HCT116 (cell line): Measurements from ENCODE around the gene LYST. TPM values are rescaled to one million over a fixed set of nuclear protein-coding genes. Genes with fewer than 3 reads are reported as not detected.

Source experiments
- ATAC-seq: fragments of 200-7000 bp; cut with Tn5 transposase; 2 replicates; pipeline ENCODE4 v1.9.1; 2020; ENCODE audit warnings: mild to moderate bottlenecking, moderate library complexity
- BruUV-seq: library from RNA; stranded (reverse); fragments of 400-500 nt; replicated peaks from 2 replicates; lab custom pipeline; 2021; lab: Mats Ljungman, UMichigan
- CTCF ChIA-PET: fragments of 300-600 bp; sonication (Branson Sonifier 250); formaldehyde crosslinking; loops from one replicate; lab custom pipeline; 2021; ENCODE audit warnings: antibody characterized with exemption; lab: Charles Lee
- POLR2A ChIA-PET: fragments of 300-600, 350-600 bp; sonication (Branson Sonifier 250); formaldehyde crosslinking; loops from one replicate; lab custom pipeline; 2021; ENCODE audit warnings: antibody characterized with exemption; lab: Charles Lee
- RAD21 ChIA-PET, 2 experiments: fragments of 300-600 bp; sonication (Branson Sonifier 250); formaldehyde crosslinking; loops; one replicate each; lab custom pipeline; 2023; ENCODE audit warnings: low total read pairs in 2 of 2; ENCODE audit not compliant: uncharacterized antibody in 2 of 2, unreplicated experiment in 2 of 2, low non-redundant PET in 1 of 2; lab: Charles Lee
- DNase-seq: peaks from one replicate; pipeline ENCODE4 v3.0.0-alpha.2; 2010; ENCODE audit warnings: low read depth, low spot score
- H2AFZ ChIP-seq: fragments of 200-600 bp; shearing (Covaris generic), sonication (generic); 2 replicates; pipeline ENCODE4 v1.6.1; 2017; ENCODE audit warnings: low read depth, mixed run types, mixed read lengths, antibody characterized with exemption, low read length; ENCODE audit not compliant: poor library complexity, severe bottlenecking
- H3K27ac ChIP-seq: 2 replicates; pipeline ENCODE4 v1.5.1; 2012; ENCODE audit warnings: low read depth, low read length
- H3K27me3 ChIP-seq: fragments of 200-600 bp; sonication (generic); 2 replicates; pipeline ENCODE4 v1.6.1; 2016; ENCODE audit warnings: mixed run types, low read length, mixed read lengths; ENCODE audit not compliant: insufficient read depth
- H3K36me3 ChIP-seq, 2 experiments: fragments of 200-500 bp in 1 of 2; fragments of 200-600 bp in 1 of 2; sonication (Bioruptor generic) in 1 of 2; sonication (generic) in 1 of 2; 2 replicates each; pipeline versions ENCODE4 v1.5.1 to v1.6.1; 2014 to 2016; ENCODE audit warnings: low read length in 2 of 2, inconsistent platforms in 1 of 2, mixed read lengths in 1 of 2, mixed run types in 1 of 2; ENCODE audit not compliant: insufficient read depth in 2 of 2, control insufficient read depth in 1 of 2
- H3K4me1 ChIP-seq, 2 experiments: fragments of 200-600 bp in 1 of 2; sonication (generic) in 1 of 2; 2 replicates each; pipeline versions ENCODE4 v1.5.1 to v1.6.1; 2012 to 2017; ENCODE audit warnings: low read length in 2 of 2, inconsistent platforms in 1 of 2, mild to moderate bottlenecking in 1 of 2, mixed read lengths in 1 of 2, mixed run types in 1 of 2, moderate library complexity in 1 of 2; ENCODE audit not compliant: insufficient read depth in 2 of 2, control insufficient read depth in 1 of 2
- H3K4me2 ChIP-seq: fragments of 200-600 bp; sonication (generic); 2 replicates; pipeline ENCODE4 v1.6.1; 2017; ENCODE audit warnings: mixed run types, low read length, mixed read lengths
- H3K4me3 ChIP-seq, 2 experiments: fragments of 200-600 bp in 1 of 2; sonication (generic) in 1 of 2; replicated peaks in 1 of 2; 2 replicates each; pipeline ENCODE4 v1.5.1; 2011 to 2016; ENCODE audit warnings: low read length in 2 of 2, control low read depth in 1 of 2, low read depth in 1 of 2, mild to moderate bottlenecking in 1 of 2, mixed read lengths in 1 of 2, mixed run types in 1 of 2
- H3K79me2 ChIP-seq: fragments of 200-600 bp; sonication (generic); 2 replicates; pipeline ENCODE4 v1.6.1; 2017; ENCODE audit warnings: mild to moderate bottlenecking, mixed run types, low read length, moderate library complexity, mixed read lengths; ENCODE audit not compliant: insufficient read depth
- H3K9ac ChIP-seq: fragments of 200-600 bp; sonication (generic); 2 replicates; pipeline ENCODE4 v1.6.1; 2016; ENCODE audit warnings: low read length, mixed read lengths
- H3K9me2 ChIP-seq: fragments of 200-600 bp; sonication (generic), shearing (Covaris generic); 2 replicates; pipeline ENCODE4 v1.6.1; 2017; ENCODE audit warnings: mixed run types, mild to moderate bottlenecking, moderate library complexity; ENCODE audit not compliant: insufficient read depth
- H3K9me3 ChIP-seq, 2 experiments: fragments of 200-500 bp in 1 of 2; fragments of 200-600 bp in 1 of 2; sonication (Bioruptor generic) in 1 of 2; sonication (generic) in 1 of 2; 2 replicates each; pipeline ENCODE4 v1.6.1; 2014 to 2017; ENCODE audit warnings: low read length in 2 of 2, mixed read lengths in 2 of 2, inconsistent platforms in 1 of 2, low read depth in 1 of 2, mild to moderate bottlenecking in 1 of 2, mixed run types in 1 of 2, moderate library complexity in 1 of 2; ENCODE audit not compliant: control insufficient read depth in 1 of 2, insufficient read depth in 1 of 2
- H4K20me1 ChIP-seq: fragments of 200-600 bp; sonication (generic), shearing (Covaris generic); 2 replicates; pipeline ENCODE4 v1.6.1; 2017; ENCODE audit warnings: mixed run types, mild to moderate bottlenecking, moderate library complexity; ENCODE audit not compliant: insufficient read depth
- ELF1 ChIP-seq: IDR thresholded peaks from 2 replicates; pipeline ENCODE4 v1.6.1; 2012; ENCODE audit warnings: low read depth, borderline replicate concordance
- RAD21 ChIP-seq: IDR thresholded peaks from 2 replicates; pipeline ENCODE4 v1.6.1; 2012; ENCODE audit warnings: low read depth, mild to moderate bottlenecking
- intact Hi-C: fragments of 100-400 bp; cut with micrococcal nuclease; formaldehyde crosslinking; loops from 2 replicates; pipeline ENCODE4 v1.10.0; 2022
- total RNA-seq: library from RNA; stranded (reverse); gene quantifications from one replicate; pipeline ENCODE4 v1.2.1, GENCODE V29; 2021; ENCODE audit not compliant: unreplicated experiment
- TF ChIP-seq, protein P1 (sequence below): IDR thresholded peaks from 2 replicates; pipeline ENCODE4 v1.6.1; 2012; ENCODE audit warnings: low read depth
- TF ChIP-seq, protein P2 (sequence below): IDR thresholded peaks from 2 replicates; pipeline ENCODE4 v1.6.1; 2012
- TF ChIP-seq, protein P3 (sequence below): IDR thresholded peaks from 2 replicates; pipeline ENCODE4 v1.6.1; 2012

The LYST gene
- total RNA-seq, 1 experiment from 2014 or later = 6.6 TPM

DNA sequence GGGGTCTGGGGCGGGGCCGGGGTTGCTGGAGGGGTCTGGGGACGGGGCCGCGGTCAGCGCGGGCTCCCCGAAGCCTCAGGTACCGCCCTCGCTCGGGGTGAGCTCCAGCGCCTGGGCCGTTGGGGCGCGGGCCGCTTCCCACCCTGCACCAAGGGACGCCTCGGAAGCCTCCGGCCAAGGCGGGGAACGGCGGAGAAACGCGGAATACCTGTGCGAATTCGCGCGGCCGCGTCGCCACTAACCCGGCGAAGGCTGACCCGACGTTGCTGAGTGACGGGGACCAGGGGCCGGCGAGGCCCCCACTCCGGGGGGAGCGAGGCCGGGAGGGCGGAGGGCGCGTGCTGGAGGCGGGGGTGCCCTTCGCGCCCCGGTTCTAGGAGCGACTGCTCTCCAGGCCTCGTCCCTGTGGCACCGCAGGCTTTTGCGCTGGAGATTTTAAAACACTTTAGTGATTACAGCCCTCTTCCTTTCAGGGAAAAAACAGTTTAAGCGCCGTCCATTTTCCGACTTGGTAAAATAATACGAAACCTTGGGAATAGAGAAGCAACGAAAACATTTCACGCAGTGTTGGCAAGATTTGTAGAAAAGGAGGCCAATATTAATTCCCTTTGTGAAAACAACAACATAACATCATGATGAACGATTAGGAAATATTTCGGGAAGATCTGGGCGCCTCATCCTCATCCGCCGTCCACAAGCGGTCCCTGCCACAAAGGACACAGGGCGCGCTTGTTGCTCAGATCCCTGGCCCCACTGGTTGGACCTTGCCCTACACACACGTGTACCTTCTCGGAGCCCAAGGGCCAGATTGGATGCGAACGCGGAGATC is 216.2 kb downstream of the LYST start:
- Histone ChIP-seq H4K20me1 (no peaks in the 10 kb centered on the region), H3K4me1 (peaks cover 0 to 6% of the 10 kb centered on the region in 2 experiments; a peak in 2 of 4 replicates), H3K9ac (no peak overlapping the region), H3K79me2 (no peaks in the 10 kb centered on the region), H3K27me3 (no peaks in the 10 kb centered on the region), H3K4me3 (no peak overlapping the region), H3K27ac (no peak overlapping the region), H3K4me2 (no peak overlapping the region), H2AFZ (no peak overlapping the region), H3K9me2 (no peaks in the 10 kb centered on the region), H3K36me3 (no peaks in the 10 kb centered on the region), H3K9me3 (no peaks in the 10 kb centered on the region)
- ChIA-PET POLR2A (no interaction called here), CTCF (no interaction called here), RAD21 (no interaction called here)
- TF ChIP-seq RAD21 (no peak), ELF1 (no peak)
- TF ChIP-seq, protein P1, sequence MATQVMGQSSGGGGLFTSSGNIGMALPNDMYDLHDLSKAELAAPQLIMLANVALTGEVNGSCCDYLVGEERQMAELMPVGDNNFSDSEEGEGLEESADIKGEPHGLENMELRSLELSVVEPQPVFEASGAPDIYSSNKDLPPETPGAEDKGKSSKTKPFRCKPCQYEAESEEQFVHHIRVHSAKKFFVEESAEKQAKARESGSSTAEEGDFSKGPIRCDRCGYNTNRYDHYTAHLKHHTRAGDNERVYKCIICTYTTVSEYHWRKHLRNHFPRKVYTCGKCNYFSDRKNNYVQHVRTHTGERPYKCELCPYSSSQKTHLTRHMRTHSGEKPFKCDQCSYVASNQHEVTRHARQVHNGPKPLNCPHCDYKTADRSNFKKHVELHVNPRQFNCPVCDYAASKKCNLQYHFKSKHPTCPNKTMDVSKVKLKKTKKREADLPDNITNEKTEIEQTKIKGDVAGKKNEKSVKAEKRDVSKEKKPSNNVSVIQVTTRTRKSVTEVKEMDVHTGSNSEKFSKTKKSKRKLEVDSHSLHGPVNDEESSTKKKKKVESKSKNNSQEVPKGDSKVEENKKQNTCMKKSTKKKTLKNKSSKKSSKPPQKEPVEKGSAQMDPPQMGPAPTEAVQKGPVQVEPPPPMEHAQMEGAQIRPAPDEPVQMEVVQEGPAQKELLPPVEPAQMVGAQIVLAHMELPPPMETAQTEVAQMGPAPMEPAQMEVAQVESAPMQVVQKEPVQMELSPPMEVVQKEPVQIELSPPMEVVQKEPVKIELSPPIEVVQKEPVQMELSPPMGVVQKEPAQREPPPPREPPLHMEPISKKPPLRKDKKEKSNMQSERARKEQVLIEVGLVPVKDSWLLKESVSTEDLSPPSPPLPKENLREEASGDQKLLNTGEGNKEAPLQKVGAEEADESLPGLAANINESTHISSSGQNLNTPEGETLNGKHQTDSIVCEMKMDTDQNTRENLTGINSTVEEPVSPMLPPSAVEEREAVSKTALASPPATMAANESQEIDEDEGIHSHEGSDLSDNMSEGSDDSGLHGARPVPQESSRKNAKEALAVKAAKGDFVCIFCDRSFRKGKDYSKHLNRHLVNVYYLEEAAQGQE = no peak
- TF ChIP-seq, protein P2, sequence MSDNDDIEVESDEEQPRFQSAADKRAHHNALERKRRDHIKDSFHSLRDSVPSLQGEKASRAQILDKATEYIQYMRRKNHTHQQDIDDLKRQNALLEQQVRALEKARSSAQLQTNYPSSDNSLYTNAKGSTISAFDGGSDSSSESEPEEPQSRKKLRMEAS = no peak
- TF ChIP-seq, protein P3, sequence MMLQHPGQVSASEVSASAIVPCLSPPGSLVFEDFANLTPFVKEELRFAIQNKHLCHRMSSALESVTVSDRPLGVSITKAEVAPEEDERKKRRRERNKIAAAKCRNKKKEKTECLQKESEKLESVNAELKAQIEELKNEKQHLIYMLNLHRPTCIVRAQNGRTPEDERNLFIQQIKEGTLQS = no peak
- intact Hi-C loops = no loop called here
- no peak for DNase-seq
- ATAC-seq = no peak
- BruUV-seq = no TSS peak
